Activated CD8-positive, alpha-beta memory T cell treated with anti-CD3 and anti-CD28 coated beads for 24 hours (primary cell): ENCODE results near the gene CRYBG1.

Experiments
- DNase-seq: peaks from one replicate; pipeline ENCODE4 v3.0.0-alpha.2; 2020

The CRYBG1 gene

GRCh38 chr6:106425382-106425781, 64.9 kb downstream of the CRYBG1 start:
- no peak for DNase-seq

DNA sequence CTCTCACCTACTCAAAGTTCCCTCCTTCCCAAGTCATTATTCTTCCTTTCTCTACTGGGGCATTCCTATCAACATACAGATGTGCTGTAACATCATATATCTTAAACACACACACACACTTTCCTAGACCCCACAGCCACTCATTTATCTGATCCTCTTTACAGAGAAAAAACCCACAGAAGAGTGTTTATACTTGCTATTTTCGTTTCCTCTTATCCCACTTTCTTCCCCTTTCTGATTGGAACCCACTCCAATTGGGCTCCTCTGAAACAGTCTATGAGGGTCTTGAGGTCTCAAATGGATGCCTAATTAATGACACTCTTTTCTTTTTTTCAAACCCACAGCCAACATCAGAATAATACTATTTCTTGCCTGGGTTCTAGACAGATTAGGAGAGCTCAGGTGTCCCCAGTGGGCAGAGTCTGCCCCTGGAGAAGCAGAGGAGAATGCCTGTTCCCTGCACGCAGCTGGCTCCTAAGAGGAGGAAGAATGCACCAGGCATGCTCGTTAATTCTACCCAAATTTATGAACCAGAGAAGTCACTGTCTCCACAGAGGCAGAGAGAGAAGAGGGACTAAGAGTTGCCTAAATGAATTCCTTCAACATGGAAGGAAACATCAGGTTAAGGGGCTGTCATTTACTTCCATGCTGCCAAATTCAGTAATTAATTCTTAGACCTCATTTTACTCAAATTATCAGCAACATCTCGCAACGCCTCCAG, 65.9 kb downstream of the CRYBG1 start:
- DNase-seq: no peak

DNA sequence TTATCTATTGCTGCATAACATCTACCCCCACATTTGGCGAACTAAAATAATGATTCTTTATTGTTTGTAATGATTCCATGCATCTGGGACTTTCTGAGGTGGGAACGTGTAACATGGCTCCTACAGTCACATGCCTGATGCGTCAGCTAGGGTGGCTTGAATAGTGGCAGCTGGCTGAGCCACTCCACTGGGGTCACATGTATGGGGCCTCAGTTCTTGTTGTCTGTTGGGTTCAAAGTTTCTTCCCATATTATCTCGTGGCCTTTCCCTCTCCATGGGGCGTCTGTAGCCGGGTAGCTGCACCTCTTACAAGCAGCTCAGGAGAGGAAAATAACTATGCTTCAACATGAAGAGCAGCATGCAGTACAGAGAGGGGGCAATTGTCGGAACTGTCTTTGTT, 69.9 kb downstream of the CRYBG1 start:
- DNase-seq: no peak

DNA sequence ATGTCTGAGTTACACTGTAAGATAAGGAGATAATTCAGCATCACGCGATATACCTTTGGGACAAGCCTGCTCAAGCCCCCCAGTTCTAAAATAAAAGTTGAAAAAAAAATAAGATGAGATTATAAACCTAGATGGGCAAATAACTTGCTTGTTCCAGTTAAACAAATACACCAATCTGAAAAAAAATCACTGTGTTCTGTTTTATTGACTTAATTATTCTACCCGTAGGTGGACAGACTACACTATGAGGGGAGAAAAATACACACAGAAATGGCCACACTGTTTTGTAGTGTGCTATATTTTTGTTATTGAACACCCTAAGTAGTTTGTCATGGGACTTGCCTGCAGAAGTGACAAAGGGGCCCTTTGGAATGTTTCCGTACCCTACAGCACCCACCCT, 70.9 kb downstream of the CRYBG1 start:
- DNase-seq: no peak

DNA sequence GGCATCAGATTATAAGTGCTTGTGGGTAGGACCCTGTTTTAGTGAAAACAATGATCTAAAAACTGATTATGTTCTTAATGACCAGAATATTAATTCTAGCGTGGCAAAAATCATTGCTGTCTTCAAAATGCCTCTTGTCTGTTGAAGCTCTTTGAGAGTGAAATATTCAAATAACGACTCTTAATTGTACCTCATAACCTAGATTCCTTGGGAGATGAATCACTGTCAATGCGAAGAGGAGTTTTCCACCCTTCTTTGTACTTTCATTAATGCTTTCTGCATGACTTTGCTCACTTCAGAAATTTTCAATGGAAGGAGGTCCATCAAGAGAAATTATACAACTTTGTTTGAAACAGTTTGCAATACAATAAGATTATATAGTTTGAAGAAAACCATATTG, 71.5 kb downstream of the CRYBG1 start:
- DNase-seq: no peak

GRCh38 chr6:106434530-106434929, 74.0 kb downstream of the CRYBG1 start:
- no peak for DNase-seq

DNA sequence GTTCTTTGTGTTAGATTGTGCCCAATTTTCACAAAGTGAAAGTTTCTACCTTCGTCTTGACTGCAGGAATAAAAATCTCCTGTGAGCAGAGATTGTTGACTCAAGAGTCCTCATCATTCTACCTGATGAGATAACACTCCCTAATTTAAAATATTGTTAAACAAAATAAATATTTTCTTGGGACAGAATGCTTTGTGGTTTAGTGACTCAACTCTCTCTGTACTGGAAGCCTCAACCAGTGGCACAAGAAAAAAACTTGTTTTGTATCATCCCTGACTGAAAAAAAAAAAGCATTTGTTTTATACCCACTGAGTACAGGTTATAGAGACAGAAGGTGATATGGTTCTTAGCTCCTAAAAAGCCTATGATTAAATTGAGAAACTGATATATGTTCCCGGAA, 78.9 kb downstream of the CRYBG1 start:
- DNase-seq: no peak

- DNase-seq: no peak
These were observed 80.0 kb downstream of the CRYBG1 start for GRCh38 chr6:106440546-106440945.

DNA sequence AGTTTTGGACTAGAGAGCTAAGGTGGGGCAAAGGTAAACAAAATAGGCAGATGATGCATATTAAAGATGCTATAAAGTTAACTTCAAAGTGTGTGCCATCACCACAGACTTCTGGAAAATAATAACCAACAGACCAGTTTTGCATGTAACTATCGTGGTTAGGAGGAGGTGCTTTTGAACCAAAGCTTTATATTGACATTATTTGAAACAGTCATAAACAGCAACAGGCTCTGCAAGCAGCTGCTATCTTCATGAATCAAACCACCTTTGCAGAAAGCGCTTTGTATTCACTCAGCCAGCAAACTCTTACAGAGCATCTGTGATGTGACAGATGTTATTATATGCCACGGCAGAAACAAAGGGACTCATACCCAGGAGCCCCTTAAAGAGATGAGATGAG, 81.9 kb downstream of the CRYBG1 start:
- DNase-seq: no peak

DNA sequence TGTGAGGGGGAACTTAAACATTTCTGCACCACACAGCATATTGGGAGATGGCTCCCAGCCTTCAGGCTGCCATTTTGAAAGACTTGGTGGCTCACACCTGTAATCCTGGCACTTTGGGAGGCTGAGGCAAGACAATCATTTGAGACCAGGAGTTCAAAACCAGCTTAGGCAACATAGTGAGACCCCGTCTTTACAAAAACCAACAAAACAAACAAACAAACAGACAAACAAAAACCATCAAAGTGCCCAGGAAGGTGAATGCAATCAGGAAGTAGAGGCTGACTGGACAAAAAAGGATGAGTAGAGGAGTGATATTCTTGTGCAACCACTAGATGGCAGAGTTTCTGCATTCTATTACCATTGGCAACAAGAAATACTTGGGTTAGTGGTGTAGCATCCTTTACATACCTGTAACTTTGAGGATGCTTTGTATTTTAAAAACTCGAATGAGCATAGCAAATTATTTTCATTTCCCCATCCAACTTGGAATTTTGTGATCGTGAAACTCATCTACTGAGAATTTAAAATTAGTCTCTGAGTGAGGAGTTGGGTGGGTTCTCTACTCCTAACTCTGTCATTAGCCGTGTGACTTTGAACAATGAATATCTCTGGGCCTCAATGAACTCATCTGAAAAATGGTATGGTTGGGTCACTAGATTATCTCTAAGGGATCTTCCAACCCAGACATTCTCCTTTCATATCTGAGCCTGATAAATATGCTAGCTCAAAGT, 84.4 kb downstream of the CRYBG1 start:
- DNase-seq: no peak

- no peak for DNase-seq
These were observed 85.0 kb downstream of the CRYBG1 start for GRCh38 chr6:106445508-106445878.

GRCh38 chr6:106446287-106446885, 85.9 kb downstream of the CRYBG1 start:
- DNase-seq: no peak

- DNase-seq: no peak
These were observed 86.5 kb downstream of the CRYBG1 start for GRCh38 chr6:106446983-106447382.

GRCh38 chr6:106448000-106448426, 87.5 kb downstream of the CRYBG1 start:
- peak; percentile 71 for DNase-seq

GRCh38 chr6:106450653-106451052, 90.1 kb downstream of the CRYBG1 start:
- no peak for DNase-seq

DNA sequence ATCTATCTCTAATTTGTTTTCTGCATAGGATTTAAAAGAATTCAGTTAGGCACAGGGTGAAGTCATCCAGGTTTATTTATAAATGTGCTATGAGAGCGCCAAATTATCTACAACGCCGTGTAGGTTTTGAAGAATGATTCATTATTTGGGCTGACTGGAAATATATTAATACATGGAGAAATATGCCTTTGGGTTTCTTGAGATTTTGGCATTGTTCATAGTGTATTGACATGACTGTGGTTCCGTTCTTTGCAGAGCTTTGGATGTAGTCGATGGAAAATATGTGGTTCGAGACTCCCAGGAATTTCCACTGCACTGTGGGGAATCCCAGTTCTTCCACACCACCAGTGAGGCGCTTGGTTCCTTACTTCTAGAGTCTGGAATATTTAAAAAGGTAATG, 90.9 kb downstream of the CRYBG1 start:
- no peak for DNase-seq

DNA sequence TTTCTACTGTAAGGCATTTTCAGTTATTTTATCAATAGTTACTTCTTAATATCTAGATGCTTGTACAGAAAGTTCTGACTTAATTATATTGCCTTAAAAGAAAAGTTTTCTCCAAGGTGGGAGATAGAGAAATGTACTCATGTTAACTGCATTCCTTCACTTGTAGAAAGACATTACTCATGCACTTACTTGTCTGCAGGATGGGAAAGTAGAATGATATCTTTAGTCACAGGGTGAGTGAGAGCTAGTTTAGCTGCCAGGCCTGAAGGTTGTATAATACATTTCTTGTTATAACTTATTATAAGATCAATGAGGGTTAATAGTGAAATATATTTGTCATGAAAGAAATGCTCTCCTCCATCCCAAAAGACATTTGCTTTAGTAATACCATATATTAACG, 92.1 kb downstream of the CRYBG1 start:
- DNase-seq: no peak

DNA sequence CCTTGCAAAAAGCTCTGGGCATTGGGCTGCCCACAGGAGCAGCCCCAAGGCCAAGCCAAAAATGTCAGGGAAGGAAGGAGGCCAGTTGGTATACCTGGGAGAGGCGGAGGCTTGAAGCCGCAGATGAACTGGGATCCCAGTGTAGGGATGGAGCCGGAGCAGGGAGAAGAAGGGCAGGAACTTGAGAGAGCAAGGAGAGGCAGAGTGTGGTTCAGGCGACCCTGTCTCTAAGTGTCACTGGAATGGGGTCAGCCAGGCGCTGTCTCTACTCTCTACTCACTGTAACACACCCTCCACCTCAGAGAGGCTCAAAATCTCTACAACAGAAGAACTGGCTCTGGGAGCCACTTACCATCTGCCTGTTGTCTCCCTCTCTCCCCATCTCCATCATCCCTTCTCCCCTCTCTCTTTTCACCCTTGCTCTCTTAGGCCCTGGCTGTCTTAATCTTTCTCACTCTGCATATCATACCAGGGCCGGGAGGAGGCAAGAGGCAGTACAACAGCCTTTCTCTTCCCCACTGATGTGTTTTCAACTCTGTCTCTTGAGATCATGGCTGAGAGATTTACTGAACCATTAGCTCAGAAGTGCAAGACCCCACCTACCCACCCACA, 93.3 kb downstream of the CRYBG1 start:
- DNase-seq: no peak

DNA sequence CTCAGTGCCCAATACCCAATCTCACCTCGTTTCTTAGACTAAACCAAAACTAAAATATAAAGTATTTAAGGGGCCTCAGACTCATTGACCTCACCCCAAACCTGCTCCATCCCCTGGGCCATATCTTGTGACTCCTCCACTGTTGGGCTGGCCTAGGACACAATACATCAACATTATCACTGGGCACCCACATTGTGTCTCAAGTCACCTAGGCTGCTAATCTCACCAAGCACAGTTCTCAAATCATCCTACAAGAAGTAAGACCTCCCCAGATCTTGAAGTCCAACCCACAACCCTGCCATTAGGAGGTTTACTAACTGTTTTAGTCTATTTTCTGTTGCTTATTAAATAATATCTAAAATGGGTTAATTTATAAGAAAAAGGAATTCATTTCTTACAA, 96.2 kb downstream of the CRYBG1 start:
- DNase-seq: no peak

DNA sequence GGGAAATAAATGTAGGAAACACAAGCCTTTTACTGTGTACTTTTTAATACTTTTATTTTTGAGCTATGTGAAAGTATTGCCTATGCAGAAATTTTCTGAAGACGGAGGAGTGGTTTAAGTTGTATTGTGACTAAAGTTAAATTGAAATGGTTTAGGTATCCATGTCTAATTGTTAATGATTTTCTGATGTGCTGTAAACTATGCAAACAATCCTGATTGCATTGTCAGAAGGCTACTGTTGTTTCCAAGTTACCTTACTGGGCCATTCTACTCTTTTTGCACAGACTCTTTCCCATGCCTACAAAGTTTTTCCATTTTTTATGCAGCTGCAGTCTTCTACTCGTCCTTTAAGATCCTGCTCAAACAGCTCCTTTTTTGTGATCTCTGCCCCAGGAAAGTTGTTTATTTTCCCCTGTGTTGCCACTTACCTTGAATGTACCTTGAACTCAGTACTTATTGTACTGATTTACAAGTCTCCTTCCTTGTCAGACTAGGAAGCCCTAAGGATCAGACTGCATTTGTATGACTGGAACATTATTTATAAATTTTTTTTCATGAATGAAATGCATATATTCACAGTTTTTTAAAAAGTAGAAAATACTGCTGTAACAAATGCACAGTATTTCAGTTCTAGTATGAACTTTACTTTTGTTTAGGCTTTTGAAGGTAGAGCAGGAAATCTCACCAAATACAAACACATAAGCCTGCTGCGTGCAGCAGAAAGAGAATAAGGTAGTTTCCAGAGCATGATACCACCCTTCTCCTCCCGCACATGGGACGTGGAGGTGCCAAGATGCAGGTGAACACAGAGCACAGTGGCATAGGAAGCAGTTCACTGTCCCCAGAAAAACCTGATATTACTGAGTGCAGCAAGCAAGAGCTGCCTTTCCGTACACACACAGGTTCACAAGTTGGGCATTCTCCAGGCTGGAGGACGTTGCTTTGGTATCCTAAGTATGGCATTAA, 97.8 kb downstream of the CRYBG1 start:
- DNase-seq: no peak

GRCh38 chr6:106460481-106460880, 100.0 kb downstream of the CRYBG1 start:
- no peak for DNase-seq

DNA sequence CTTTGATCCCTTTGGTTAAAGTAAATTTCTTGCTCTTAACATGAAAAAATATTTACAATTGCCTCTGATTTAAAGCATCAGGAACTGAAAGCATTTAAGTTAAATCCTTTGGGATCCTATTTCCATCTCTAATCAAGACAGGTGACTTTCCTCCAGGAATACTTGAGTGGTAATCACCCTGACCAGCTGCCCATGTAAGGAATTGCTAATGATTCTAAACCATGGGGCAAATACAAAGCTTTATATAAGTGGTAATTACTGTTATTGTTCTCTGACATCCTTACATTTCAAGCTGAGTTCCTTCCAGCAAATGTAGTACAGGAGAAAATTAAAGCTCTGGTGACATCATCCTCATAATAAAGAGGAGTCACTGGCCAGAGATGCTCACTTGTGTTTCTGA, 100.6 kb downstream of the CRYBG1 start:
- DNase-seq: no peak
